Vein endothelial cell (primary cell): Measurements from ENCODE around the gene PCNX1. TPM values are rescaled to one million over a fixed set of nuclear protein-coding genes. Genes with fewer than 3 reads are reported as not detected.

ENCODE experiments used
- small RNA-seq: library from RNA; depleted of rRNA; stranded (forward); fragments of <200 nt; gene quantifications from one replicate; pipeline ENCODE3, GENCODE V24; 2012
- total RNA-seq: library from RNA; depleted of rRNA; stranded (reverse); fragments of >200 nt; gene quantifications from 2 replicates; pipeline ENCODE4 v1.2.3, GENCODE V29; 2012

The PCNX1 gene
- 47.6 and 53.2 TPM in 2 replicates for total RNA-seq

GRCh38 chr14:70907176-70907995, at the start of gene PCNX1:
Gene PCNX1, plus strand, starts transcription at chr14:70907459. Its CDS starts 392 bp downstream, at chr14:70907851.

Small RNAs within 50 kb of the gene (small RNA-seq; reads per million reads assigned to genes)
- not detected for gene AC005230.1
- gene GTF3AP2, result not detected

Other genes with a start within 250 kb of the PCNX1 start
- 0.57 and 0.65 TPM in 2 replicates for gene MAP3K9, start 97.9 kb upstream of the PCNX1 start, total RNA-seq